ENCODE results near the gene GALM. TPM values are rescaled to one million over a fixed set of nuclear protein-coding genes. Genes with fewer than 3 reads are reported as not detected.

Gene GALM
- total and polyA plus RNA-seq, 10 of the 15 experiments (the other 5 are each of a cell fraction or from before 2014, with no cell fraction given): 1.1 to 4.0 (median 1.7) TPM

DNA sequence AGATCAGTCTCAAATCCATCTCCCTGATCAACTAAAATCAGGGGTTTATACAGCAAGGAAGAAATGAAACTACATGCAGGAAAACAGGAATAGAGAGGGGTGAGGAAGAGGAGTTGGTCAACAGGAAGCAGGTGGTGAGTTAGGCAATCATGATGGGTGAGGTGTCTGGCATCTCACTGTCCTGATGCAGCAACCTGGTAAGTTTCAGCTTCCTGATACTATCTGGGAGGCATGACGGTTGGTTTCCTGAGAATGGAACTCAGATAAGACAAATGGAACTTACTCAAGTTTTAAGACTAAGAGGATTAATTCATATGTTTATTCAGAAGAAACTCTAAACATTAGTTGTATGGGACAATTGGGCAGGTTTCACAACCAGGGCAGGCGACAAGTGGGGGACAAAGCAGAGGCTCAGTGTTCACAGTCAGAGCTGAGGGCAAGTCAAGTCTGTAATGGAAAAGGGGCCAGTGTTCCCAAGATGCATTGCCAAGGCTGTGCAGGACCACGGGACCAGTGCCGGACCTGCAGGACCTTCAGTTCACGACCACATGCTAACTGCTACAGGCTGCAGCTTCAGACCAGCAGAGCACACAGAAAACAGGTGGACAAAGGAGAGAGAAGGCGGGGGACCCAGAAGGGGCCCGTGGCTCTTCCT is 17.7 kb upstream of the GALM start:
- SMC1A ChIA-PET (ENCODE audit: uncharacterized antibody, unreplicated experiment): interaction anchor here (0.9 to 1.6 kb wide), 2 partner anchors 22 to 45 kb away, joined by 3 to 4 read pairs; no protein-coding TSS in a partner anchor
- in situ Hi-C loops (cut with MboI) (no loop called here), intact Hi-C loops (cut with micrococcal nuclease; ENCODE audit: unreplicated experiment) (no loop called here)
- CTCF ChIA-PET: interaction anchor here (0.6 kb wide), 1 partner anchor 66 kb away, joined by 3 read pairs; no protein-coding TSS in a partner anchor
- Histone ChIP-seq H3K4me3 (no peak overlapping the region), H3K27ac (ENCODE audit: control insufficient read depth, insufficient read depth) (no peak overlapping the region), H3K9me3 (replicated peaks; ENCODE audit: control insufficient read depth, insufficient read depth, low read length) (no peaks in the 10 kb centered on the region; the same call in 2 of the 3 replicates), H4K20me1 (ENCODE audit: control insufficient read depth, insufficient read depth) (no peaks in the 10 kb centered on the region), H2AFZ (ENCODE audit: control insufficient read depth, low read depth, low read length) (no peak overlapping the region), H3K4me1 (ENCODE audit: control insufficient read depth, insufficient read depth, low read length) (peaks cover 17% of the 10 kb centered on the region), H3K9ac (ENCODE audit: control insufficient read depth, insufficient read depth, low read length) (no peak overlapping the region), H3K4me2 (ENCODE audit: control insufficient read depth, insufficient read depth) (no peak overlapping the region), H3K79me2 (ENCODE audit: control insufficient read depth, insufficient read depth, low read length) (no peaks in the 10 kb centered on the region), H3K36me3 (ENCODE audit: control insufficient read depth in 2 of 2, insufficient read depth in 2 of 2, low read length in 1 of 2) (no peaks in the 10 kb centered on the region), H3K27me3 (replicated peaks in 1 of 2; ENCODE audit: control insufficient read depth in 2 of 2, insufficient read depth in 2 of 2, low read length in 1 of 2) (no peaks in the 10 kb centered on the region)
- WGBS (ENCODE audit: insufficient coverage, insufficient replicate concordance, low lambda C conversion rate, missing lambda C conversion rate): 47% methylated on average over 7 of the region's 7 CpGs
- RAD21 ChIA-PET (ENCODE audit: unreplicated experiment): interaction anchor here (0.7 kb wide), 1 partner anchor 37 kb away, joined by 3 read pairs; no protein-coding TSS in a partner anchor
- FAIRE-seq (no peak), ATAC-seq (no peak), DNase-seq (ENCODE audit: low read depth, low spot score) (no peak)
- POLR2A ChIA-PET: interaction anchor here (1.1 kb wide), 1 partner anchor 13 kb away, joined by 3 read pairs; no protein-coding TSS in a partner anchor
- no TSS peak for BruUV-seq (replicated peaks)
- TF ChIP-seq SMC3 (IDR thresholded peaks at IDR 0.05; ENCODE audit: borderline replicate concordance, low read length): no peak
- no peak for TF ChIP-seq SMAD5 (IDR thresholded peaks at IDR 0.05; ENCODE audit: low read depth)
- no peak for TF ChIP-seq NBN (IDR thresholded peaks at IDR 0.05)
- TF ChIP-seq ASH2L (IDR thresholded peaks at IDR 0.05; ENCODE audit: borderline replicate concordance, low read depth): no peak
- no peak for TF ChIP-seq KDM1A (IDR thresholded peaks at IDR 0.05; ENCODE audit: borderline replicate concordance)
- TF ChIP-seq SP1 (IDR thresholded peaks at IDR 0.05; ENCODE audit: low read depth, low read length): no peak
- TF ChIP-seq TAF1 (IDR thresholded peaks at IDR 0.05; ENCODE audit: borderline replicate concordance, low read depth, low read length): no peak
- TF ChIP-seq, protein P1, sequence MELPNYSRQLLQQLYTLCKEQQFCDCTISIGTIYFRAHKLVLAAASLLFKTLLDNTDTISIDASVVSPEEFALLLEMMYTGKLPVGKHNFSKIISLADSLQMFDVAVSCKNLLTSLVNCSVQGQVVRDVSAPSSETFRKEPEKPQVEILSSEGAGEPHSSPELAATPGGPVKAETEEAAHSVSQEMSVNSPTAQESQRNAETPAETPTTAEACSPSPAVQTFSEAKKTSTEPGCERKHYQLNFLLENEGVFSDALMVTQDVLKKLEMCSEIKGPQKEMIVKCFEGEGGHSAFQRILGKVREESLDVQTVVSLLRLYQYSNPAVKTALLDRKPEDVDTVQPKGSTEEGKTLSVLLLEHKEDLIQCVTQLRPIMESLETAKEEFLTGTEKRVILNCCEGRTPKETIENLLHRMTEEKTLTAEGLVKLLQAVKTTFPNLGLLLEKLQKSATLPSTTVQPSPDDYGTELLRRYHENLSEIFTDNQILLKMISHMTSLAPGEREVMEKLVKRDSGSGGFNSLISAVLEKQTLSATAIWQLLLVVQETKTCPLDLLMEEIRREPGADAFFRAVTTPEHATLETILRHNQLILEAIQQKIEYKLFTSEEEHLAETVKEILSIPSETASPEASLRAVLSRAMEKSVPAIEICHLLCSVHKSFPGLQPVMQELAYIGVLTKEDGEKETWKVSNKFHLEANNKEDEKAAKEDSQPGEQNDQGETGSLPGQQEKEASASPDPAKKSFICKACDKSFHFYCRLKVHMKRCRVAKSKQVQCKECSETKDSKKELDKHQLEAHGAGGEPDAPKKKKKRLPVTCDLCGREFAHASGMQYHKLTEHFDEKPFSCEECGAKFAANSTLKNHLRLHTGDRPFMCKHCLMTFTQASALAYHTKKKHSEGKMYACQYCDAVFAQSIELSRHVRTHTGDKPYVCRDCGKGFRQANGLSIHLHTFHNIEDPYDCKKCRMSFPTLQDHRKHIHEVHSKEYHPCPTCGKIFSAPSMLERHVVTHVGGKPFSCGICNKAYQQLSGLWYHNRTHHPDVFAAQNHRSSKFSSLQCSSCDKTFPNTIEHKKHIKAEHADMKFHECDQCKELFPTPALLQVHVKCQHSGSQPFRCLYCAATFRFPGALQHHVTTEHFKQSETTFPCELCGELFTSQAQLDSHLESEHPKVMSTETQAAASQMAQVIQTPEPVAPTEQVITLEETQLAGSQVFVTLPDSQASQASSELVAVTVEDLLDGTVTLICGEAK (IDR thresholded peaks at IDR 0.05; ENCODE audit: borderline replicate concordance): no peak
- TF ChIP-seq EED (IDR thresholded peaks at IDR 0.05; ENCODE audit: low read depth): no peak
- TF ChIP-seq LARP7 (IDR thresholded peaks at IDR 0.05): no peak
- TF ChIP-seq STAT1 (conservative IDR thresholded peaks at IDR 0.05): no peak
- TF ChIP-seq RELA (IDR thresholded peaks at IDR 0.05; ENCODE audit: borderline replicate concordance, partially characterized antibody): no peak
- no peak for TF ChIP-seq EGR1 (IDR thresholded peaks at IDR 0.05; ENCODE audit: borderline replicate concordance in 1 of 2, low read depth in 2 of 2, low read length in 2 of 2)
- no peak for TF ChIP-seq ZNF217 (IDR thresholded peaks at IDR 0.05)
- TF ChIP-seq JUND (IDR thresholded peaks at IDR 0.05; ENCODE audit: low read depth, low read length): no peak
- TF ChIP-seq, protein P2, sequence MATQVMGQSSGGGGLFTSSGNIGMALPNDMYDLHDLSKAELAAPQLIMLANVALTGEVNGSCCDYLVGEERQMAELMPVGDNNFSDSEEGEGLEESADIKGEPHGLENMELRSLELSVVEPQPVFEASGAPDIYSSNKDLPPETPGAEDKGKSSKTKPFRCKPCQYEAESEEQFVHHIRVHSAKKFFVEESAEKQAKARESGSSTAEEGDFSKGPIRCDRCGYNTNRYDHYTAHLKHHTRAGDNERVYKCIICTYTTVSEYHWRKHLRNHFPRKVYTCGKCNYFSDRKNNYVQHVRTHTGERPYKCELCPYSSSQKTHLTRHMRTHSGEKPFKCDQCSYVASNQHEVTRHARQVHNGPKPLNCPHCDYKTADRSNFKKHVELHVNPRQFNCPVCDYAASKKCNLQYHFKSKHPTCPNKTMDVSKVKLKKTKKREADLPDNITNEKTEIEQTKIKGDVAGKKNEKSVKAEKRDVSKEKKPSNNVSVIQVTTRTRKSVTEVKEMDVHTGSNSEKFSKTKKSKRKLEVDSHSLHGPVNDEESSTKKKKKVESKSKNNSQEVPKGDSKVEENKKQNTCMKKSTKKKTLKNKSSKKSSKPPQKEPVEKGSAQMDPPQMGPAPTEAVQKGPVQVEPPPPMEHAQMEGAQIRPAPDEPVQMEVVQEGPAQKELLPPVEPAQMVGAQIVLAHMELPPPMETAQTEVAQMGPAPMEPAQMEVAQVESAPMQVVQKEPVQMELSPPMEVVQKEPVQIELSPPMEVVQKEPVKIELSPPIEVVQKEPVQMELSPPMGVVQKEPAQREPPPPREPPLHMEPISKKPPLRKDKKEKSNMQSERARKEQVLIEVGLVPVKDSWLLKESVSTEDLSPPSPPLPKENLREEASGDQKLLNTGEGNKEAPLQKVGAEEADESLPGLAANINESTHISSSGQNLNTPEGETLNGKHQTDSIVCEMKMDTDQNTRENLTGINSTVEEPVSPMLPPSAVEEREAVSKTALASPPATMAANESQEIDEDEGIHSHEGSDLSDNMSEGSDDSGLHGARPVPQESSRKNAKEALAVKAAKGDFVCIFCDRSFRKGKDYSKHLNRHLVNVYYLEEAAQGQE (IDR thresholded peaks at IDR 0.05; ENCODE audit: low read depth, low read length): no peak
- TF ChIP-seq BRCA1 (IDR thresholded peaks at IDR 0.05; ENCODE audit: low read depth, low read length): no peak
- TF ChIP-seq JUNB (IDR thresholded peaks at IDR 0.05): no peak
